Measurements from ENCODE around the gene NTHL1.

Gene NTHL1

DNA sequence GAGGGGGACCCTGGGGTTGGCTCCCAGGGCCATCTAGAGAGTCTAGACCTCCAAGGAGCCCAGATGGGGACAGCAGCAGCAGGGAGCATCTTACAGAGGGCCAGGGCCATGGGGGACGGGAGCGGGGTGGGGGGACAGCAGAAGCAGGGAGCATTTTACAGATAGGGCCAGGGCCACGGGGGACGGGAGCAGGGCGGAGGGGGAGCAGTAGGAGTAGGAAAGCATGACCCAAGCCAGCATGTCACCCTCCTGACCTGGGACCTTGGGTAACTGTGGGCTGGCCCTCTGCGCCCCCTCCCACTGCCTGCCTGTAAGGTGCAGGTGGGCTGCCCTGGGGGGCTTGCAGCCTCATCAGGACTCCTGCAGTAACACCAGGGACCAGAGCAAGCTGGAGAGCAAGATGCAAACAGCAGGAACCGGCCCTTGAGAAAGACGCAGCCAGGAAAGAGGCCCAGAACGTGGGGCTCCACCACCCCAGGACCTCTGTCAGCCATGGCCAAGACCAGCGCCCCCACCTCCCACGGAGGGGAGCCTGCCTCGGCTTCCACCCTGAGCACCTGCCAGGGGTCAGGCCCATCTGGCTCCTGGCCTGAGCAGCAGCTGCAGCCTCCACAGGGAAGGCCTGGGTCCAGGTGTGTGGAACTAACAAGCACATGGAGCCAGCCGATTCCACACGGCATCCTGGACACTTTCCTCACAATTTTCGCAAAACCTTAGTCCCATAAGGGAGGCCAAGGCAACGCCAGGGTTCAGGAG, 40.4 kb downstream of the NTHL1 start:
- DNase-seq = no peak

DNA sequence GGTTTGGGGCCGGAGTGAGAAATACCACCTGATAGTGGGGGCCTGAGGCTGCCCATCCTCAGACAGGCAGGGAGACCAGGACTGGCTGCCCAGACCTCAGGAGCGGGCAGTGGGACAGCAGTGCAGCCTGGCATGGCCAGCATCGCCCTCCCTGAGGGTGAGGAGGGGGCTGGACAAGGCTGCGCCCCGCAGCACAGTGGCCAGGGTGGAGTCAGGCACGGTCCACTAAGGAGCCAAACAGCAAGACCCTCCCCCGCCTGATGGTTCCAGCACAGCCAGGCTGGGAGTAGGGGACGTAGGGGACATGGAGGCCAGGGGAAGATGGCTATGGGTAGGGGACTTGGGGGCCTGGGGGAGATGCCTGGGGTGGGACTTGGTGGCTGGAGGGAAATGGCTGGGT, 41.3 kb downstream of the NTHL1 start:
- DNase-seq = no peak

DNA sequence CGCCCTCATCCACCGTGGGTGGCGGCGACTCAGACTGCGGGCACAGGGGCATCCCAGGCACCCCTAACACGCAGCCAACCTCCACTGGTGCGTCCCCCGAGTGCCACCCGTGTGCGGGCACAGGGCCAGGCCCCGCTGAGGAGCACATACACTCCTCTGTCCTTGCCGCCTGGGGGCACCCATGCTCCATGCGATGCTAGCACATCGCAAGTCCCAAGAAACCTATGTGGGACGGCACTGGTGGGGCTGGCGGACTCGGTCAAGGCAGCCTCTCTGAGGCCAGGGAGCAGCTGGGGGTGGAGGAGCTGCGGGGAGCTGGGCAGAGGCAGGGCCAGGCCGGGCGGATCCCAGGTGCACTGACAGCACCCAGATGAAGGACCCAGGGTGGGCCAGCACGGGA, 42.0 kb downstream of the NTHL1 start:
- DNase-seq = no peak

DNA sequence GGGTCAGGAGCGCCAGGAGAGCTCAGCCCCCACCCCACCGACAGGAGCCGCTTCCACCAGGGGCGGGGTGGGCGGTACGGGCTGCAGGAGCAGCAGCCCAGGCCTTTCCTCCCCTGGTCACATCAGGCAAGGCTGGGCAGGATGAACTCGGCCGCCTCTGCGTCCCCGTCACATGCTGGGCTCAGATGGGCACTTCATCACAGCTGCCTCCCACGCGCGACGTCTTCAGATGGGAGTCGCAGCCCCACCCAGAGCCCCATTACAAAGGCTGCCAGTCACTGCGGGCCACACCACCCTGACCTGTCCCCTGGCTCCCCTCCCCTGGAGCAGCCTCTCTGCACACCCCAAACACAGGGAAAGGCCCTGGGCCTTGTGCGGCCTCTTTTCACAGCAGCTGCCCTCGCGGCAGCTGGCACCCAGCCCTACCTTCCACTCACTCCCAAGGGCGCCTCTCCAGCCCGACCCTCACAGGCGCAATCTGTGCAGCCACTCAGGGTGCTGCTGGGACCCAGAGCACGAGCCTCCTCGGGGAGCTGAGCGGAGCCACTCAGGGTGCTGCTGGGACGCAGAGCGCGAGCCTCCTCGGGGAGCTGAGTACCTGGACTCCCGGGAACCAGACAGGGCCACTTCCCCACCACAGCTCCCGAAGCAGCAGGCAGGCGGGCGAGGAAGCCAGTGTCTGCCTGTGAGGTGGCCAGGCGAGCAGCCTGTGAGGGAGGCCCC, 42.7 kb downstream of the NTHL1 start:
- DNase-seq = no peak

DNA sequence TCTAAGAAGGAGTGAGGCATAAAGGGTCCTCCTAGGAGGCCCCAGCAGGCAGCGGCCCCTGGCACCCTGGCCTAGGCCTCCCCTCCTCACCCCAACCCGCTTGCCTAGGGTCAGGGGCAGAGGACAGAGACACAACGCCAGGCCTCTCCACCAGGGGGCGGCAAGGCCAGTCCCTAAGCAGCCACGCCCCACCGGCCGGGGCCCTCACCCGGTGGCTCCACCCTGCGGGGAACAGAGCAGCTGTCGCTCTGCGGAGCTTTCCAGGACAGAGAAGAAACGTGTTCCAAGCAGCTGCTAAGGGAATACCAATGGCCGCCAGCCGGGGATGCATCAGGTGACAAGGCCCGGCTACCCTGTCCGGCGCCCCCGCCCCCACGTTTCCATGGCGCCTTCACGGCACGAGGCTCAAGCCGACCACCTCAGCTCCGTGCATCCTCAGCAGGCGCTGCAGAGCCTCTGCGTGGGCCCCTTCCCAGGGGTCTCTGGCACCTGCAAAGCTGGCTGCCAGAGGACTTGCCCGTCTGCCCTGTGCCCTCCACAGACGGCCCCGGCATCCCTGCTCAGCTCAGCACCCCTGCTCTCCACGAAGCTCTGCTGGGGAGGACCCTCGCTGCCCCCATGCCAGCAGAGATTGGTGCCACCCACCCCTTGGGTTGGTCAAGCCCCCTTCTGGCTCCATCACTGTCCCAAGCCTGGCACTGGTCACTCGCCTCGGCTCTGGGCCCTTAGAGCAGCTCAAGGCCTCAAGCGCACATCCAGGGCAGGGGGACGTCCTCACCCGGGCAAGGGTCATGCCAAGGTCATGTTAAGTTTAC, 43.6 kb downstream of the NTHL1 start:
- DNase-seq = peak; percentile 84 to 88

DNA sequence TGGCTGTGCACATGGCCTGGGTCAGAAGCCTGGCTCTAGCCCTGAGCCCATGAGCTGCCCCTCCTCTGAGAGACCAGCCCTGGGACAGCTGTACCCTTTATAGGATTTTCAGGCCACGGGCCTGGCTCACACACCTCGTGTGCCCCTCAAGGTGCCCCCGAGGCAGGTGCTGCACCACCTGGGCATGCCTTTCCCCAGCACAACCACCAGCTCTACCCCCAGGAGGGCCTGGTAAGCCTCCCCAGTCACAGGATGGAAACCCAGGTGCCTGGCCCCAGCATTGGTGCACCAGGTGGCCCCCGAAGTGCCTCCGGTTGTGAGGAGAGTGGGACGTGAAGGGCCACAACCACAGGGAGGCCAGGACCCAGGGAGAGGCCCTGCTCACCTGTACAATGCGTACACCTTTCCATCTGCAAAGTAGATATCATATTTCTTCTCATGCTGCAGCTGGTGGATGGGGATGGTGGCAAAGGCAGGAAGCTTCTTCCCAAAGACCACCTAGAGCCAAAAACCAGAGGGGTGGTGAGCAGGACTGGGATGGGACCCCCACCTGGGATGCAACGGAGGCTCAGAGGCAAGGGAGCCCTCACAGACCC, 44.3 kb downstream of the NTHL1 start:
- DNase-seq = no peak

DNA sequence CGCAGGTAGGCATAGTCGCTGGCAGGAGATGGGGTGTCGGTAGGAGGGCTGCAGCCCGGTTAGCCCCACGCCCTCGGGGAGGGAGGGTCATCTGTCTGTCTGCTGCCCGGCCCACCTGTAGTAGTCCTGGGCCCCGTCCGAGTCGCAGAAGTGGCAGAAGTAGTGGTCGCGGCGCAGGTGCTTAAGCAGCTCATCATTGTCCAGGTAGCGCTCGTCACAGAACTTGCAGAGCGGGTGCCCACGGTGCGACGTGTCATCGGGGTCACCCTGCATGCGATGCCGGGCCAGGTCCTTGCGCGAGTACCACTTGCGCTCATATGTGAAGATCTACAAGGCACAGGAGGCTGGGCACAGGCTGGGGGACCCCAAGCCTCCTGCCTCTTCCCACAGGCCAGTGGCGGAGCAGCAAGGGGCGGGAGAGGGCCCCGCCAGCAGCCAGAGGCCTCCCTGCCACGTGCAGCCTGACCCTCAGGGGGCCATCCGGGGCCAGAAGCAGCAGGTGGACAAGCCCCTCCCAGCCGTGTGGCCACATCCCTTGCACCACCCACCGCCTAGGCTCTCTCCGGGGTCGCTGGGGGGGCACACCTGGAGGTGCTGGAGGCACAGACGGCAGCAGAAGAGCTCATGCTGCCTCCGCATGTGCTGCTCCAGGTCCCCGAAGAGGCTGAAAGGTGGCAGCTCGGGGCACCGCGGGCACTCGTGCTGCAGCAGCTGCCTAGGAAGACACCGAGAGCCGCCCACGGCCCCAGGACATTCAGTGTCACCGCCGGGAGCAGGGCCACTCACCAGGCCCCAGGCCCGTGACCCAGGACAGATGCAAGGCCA, 45.0 kb downstream of the NTHL1 start:
- DNase-seq = no peak

DNA sequence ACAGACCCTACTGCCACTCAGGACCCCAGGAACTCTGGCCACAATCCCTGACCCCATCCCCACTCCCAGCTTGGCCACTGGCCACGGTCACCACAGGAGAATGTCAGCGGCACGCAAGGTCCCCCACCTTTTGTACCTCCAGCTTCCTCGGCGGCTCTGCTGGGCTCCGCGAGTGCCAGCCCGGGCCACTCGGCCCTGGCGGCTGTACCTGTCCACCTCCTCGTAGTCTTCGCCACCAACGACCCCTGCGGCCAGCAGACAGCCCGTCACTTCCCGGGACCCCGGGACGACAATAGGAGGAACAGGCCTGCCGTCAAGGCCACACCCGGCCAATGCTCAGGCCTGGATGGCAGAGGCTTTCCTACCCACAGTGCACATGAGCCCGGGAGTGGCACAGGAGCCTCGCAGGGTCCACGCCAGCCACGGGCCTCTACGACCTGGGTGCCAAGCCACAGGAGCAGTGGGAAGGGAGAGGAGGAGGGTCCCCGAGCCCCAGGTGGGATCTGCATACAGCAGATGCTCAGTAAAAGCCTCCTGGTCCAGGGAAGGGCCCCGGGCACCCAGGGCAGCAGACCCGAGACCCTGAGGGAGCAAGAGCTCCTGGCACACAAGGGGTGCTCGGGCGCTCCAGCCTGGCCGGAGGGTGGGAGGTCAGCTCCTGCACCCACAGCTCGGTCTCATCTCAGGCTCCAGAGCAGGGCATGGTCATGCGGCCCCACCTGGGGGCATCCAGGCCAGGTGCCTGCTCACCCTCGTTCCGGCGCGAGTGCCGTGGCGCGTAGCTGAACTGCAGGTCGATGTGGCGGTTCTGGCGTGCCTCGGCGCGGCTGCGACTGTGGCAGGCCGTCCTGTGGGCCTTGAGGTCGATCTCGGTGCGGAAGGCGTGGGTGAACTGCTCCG, 45.9 kb downstream of the NTHL1 start:
- DNase-seq = no peak

DNA sequence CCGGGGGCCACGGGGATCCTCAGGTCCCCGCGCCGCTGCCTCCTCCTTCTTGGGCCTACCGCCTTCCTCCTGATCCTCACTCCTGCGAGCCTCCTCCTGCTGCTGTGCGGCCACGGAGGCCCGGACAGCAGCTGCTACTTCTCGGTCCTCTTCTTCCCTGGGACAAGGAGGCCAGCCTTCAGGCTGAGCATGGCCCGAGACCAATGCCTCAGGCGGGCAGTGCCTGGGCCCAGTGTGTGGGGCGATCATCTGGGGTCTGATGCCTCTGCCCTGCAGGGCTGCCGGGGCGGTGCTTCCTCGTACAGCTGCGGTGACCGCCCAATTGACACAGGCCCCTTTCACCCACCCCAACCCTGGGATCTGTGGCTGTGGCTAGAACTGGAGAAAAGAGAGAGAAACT, 46.6 kb downstream of the NTHL1 start:
- no peak for DNase-seq

DNA sequence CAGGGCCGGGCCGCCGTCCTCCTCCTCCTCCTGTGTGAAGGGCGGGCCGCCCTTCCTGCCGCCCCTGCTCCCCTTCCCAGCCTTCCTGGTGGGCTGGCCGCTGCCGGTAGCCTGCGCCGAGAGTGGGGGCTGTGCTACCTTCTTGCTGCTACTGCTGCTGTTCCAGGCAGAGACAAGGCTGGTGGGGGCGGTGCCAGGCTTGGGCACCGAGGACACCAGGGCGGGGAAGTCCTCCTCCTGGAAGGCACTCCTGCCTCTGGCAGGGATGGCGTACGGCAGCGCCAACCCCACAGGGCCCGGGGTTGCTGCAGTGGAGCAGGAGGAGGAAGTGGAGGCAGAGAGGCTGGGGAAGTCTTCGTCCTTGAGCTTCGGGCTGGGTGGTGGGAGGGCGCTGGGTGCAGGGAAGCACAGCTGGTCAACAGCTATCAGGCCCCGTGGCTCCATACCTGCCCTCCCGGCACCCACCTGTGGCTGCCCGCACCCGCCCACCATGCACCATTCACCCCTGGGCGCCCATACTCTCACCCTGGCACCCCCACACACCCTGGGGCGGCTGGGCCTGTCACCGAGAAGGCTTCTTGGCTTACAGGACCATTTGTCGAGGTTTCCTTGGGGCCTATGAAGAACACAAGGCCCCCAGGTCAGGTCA, 47.6 kb downstream of the NTHL1 start:
- no peak for DNase-seq

DNA sequence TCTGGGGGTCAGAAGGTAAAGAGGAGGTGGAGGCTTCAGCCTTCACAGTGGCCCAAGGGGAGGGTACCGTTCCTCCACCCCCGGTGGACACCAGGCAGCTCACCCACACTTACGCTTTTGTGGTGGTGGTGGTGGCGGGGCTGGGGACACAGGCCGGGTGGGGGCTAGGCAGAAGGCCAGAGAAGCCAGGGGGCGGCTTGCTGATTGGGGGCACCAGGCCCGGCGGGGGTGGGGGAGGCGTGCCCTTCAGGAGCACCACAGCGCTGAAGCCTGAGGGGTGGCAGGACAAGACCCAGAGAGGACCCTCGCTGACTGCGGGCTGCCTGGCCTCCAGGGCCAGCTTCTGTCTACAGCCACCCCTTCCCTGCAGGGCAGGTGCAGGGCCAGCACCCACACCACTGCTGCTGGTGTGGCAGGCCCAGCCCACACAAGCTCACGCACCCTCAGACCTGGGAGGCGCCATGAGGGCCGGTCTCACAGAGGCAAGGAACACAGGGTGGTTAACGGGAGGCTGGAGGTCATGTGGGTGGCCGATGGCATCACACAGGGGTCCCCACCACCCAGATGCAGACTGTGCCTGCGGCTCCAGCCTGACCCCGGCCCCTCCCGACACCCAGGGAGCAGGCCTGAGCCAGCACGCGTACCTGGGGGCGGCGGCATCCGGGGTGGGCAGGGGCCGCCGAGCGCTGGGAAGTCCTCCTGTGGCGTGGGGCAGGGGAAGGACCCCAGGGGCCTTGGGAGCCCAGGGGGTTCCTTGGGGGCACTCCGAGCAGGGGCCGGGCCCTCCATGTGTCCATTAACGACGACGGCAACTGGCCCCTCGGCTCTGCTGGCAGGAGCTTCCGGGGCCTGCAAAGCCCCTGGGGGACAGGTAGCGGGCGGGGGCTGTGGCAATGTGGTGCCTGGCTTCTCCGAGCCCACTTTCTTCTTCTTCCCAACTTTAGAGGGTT, 48.5 kb downstream of the NTHL1 start:
- DNase-seq = no peak

DNA sequence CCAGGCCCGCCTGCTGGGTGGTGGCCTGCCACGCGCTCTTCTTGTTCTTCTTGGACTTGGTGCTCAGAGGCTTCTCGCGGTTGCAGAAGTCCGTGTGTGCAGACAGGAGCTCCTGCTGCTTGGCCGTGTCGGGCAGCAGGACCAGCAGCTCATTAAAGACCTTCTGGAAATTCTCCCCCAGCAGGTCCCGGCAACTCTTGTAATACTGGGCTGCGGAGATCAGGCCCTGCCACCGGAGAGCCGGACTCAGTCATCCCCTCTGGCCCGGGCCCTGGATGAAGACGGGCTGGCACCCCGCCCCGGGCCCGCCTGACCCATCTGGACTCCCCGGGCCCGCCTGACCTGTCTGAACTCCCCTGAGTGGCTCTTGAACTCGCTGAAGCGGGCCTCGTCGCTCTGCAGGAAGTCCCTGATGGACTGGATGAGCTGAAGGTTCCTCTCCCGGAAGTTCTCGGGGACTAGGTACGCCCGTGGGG, 49.2 kb downstream of the NTHL1 start:
- DNase-seq = no peak

DNA sequence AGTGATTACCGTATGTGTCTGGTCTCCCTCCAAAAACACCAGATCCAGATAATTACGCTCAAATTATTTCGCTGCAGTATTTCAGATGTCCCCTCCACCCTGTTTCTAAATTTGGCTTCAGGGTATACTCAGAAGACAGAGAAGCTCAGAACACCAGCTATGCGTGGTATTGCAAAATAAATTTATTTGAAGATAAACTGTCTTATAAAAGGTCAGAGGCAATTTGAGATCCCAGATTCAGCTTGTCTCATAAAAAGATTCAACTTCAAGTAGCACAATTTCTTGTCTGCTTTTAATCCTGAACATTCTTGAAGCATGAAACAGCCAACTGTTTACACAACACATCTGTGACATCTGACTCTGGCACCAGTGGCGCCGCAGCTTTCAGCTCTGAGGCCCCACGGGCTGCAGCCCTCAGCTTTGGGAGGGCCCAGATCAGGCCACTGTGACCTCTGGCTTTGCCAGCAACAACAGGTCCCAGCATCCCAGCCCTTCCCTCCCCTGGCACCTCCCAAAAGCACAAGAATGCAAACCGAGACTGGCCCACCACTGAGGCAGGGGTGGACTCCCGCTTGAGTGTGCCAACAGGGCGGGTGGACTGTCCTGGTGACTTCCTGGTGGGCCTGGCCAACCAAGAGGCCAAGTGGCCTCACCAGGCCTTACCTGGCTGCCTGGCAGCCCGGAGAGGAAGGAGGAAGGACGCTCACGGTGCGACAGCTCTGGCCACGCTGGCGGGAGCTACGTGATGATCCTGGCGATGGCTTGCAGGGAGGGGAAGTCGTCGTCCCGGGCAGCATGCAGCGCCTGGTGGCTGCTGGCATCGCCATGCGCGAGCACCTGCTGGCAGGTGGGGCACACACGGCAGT, 49.9 kb downstream of the NTHL1 start:
- no peak for DNase-seq

DNA sequence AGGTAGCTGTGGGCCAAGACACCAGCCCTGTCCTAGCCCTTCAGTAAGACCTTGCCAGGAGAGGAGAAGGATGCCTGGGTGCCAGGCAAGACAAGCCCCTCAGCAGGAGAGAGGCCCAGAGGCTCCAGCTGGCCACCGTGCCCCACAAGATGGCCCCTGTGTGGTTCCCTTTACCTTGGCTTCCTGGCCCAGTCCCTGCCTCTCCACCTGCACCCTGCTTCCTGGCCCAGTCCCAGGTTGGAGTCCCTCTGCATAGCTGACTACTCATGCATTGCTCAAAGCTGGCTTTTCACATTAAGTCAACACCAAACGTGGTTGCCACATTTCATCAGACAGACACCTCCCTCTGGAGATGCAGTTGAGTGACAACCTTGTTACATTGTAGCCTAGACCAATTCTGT, 53.9 kb downstream of the NTHL1 start:
- DNase-seq = no peak

DNA sequence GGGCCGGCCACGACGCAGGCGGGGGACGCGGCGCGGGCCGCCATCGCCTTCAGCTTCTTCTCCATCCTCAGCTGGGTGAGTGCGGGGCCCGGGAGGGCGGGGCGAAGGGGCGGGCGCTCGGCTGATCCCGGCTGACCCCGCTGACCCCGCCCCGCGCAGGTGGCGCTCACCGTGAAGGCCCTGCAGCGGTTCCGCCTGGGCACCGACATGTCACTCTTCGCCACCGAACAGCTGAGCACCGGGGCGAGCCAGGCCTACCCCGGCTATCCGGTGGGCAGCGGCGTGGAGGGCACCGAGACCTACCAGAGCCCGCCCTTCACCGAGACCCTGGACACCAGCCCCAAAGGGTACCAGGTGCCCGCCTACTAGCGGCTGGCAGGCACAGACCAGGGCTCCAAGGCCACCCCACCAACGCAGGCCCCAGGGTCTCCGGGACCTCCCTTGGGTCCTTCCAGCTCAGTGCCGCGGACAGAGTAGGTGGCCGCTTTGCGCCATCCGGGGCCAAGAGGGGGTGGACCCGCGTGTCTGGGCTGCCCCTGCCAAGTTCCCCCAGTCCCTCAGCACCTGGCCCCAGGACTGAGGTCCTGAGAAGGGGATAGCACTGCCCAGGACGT, 54.8 kb downstream of the NTHL1 start:
- no peak for DNase-seq

DNA sequence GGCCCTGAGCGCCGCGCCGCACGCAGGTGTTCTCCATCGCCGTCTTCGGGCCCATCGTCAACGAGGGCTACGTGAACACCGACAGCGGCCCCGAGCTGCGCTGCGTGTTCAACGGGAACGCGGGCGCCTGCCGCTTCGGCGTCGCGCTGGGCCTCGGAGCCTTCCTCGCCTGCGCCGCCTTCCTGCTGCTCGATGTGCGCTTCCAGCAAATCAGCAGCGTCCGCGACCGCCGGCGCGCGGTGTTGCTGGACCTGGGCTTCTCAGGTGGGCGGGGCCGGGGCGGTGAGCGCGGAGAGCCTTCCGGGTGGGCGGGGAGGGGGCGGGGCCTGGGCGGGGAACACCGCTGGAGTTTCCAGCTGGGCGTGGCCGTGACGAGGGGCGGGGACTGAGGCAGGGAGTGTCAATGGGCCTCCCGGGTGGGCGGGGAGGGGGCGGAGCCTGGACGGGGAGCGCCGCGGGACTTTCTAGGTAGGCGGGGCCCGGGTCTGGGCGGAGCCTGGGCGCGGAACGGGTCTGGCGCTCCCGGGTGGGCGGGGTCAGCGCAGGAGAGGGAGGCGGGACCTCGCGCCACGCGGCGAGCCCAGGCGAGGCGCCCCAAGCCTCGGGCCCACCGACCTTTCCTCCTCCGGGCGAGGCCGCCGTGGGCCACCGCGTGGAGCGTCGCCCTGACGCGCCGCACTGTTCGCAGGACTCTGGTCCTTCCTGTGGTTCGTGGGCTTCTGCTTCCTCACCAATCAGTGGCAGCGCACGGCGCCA, 55.5 kb downstream of the NTHL1 start:
- DNase-seq = peak; percentile 97 to 99

DNA sequence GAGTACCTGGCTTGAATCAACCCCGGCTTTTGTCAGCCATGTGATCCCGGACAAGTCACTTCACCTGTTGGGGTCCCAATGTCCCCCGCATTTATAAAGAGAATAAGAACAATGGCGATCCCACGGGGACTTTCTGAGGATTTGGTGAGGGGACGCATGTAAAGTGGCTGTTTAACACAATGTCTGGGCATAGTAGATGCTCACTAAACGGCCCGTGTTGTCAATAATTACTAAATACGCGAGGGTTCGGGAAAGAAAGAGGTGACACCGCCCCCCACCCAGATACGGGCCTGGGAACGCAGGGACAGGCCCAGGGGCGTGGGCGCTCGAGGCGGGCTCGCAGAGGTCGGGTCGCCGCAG, 56.1 kb downstream of the NTHL1 start:
- DNase-seq = no peak
